ENCODE measurements around the gene NBPF14. TPM values are rescaled to one million over a fixed set of nuclear protein-coding genes. Genes with fewer than 3 reads are reported as not detected.
"Not testable (repeated sequence)": the region's sequence is repeated elsewhere in the genome, so short reads cannot be mapped to it uniquely, and the experiment has no call there.

Gene NBPF14
- total RNA-seq, 1 donor from 2014 or later, result 29.8 TPM

- peaks cover 14% of the 10 kb centered on the region for H3K4me1 Mint-ChIP-seq (ENCODE audit: low read depth)
- H3K27ac Mint-ChIP-seq; H3K27me3 Mint-ChIP-seq (ENCODE audit: low read depth); DNase-seq (ENCODE audit: low spot score); H3K4me3 Mint-ChIP-seq (ENCODE audit: low read depth); intact Hi-C loops (cut with micrococcal nuclease); H3K9me3 Mint-ChIP-seq; H3K36me3 Mint-ChIP-seq (ENCODE audit: low read depth): not testable (repeated sequence)
Observed at GRCh38 chr1:148514310-148514709, 81.5 kb downstream of the NBPF14 start.

DNA sequence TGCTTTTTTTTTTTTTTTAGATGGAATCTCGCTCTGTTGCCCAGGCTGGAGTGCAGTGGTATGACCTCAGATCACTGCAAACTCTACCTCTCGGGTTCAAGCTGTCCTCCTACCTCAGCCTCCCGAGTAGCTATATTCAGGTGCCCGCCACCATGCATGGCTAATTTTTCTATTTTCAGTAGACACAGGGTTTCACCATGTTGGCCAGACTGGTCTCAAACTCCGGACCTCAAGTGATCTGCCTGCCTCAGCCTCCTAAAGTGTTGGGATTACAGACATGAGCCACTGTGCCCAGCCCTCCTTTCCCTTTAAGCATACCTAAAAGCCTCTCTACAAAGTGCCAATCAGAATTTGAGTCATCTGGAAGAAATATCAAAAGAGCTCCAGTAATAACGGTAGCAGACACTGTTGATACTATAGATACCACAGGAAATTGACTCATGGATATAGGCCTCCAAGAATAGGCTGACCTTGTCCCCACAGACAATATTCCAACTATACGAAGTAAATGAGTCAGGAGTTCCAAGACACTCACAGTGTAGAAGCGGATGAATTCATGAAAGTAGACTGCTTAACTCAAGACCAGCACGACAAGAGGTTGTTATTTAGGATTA, 83.1 kb downstream of the NBPF14 start:
- H3K36me3 Mint-ChIP-seq (ENCODE audit: low read depth); DNase-seq (ENCODE audit: low spot score); intact Hi-C loops (cut with micrococcal nuclease); H3K4me3 Mint-ChIP-seq (ENCODE audit: low read depth); H3K27ac Mint-ChIP-seq; H3K27me3 Mint-ChIP-seq (ENCODE audit: low read depth); H3K9me3 Mint-ChIP-seq: not testable (repeated sequence)
- peaks cover 12% of the 10 kb centered on the region for H3K4me1 Mint-ChIP-seq (ENCODE audit: low read depth)

DNA sequence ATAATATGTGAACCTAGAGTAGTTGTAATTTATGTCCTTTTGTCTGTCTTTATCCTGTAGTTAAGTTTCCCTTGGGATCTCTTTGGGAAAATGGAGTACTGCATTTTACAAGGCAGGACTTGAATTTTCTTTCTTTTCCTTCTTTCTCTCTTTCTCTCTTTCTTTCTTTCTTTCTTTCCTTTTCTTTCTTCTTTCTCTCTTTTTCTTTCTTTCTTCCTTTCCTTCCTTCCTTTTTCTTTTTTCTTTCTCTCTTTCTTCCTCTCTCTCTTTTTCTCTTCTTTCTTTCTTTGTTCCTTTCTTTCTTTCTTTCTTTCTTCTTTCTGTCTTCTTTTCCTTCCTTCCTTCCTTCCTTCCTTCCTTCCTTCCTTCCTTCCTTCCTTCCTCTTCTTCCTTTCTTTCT, 101.9 kb downstream of the NBPF14 start:
- H3K36me3 Mint-ChIP-seq (ENCODE audit: low read depth); H3K27ac Mint-ChIP-seq; H3K27me3 Mint-ChIP-seq (ENCODE audit: low read depth); H3K4me3 Mint-ChIP-seq (ENCODE audit: low read depth); intact Hi-C loops (cut with micrococcal nuclease); H3K4me1 Mint-ChIP-seq (ENCODE audit: low read depth); H3K9me3 Mint-ChIP-seq; DNase-seq (ENCODE audit: low spot score): not testable (repeated sequence)

DNA sequence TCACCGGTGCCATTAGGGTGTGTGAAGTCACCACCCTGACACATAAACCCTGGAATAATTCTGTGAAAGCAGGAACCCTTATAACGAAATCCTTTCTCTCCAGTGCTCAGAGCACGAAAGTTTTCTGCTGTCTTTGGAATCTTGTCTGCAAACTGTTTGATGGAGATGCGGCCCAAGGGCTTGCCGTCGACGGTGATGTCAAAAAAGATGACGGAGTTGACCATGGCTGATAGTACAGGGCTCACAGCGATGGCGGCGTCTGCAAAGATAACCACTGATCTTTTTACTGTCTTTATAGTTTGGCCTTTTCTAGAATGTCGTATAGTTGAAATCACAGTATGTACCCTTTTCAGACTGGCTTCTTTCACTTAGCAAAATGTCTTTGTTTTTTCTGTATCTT, 112.8 kb downstream of the NBPF14 start, which contains the start of gene PPIAL4G:
TSS of gene PPIAL4G (minus strand) at position 274 of the 400 bp plus-strand sequence. CDS start at position 224, 50 bp downstream.
- H3K27ac Mint-ChIP-seq; intact Hi-C loops (cut with micrococcal nuclease); DNase-seq (ENCODE audit: low spot score); H3K36me3 Mint-ChIP-seq (ENCODE audit: low read depth); H3K4me3 Mint-ChIP-seq (ENCODE audit: low read depth); H3K27me3 Mint-ChIP-seq (ENCODE audit: low read depth); H3K9me3 Mint-ChIP-seq; H3K4me1 Mint-ChIP-seq (ENCODE audit: low read depth): not testable (repeated sequence)

Other genes with a start within 250 kb of the NBPF14 start
- 0.05 TPM in 1 of 2 replicates, not detected in the other for gene PPIAL4G, start 112.7 kb downstream of the NBPF14 start, total RNA-seq
- 0.68 TPM in 1 of 2 replicates, not detected in the other for gene NUDT4B, start 152.8 kb upstream of the NBPF14 start, total RNA-seq
- 12.0 and 15.5 TPM in 2 replicates for gene PDE4DIP, start 248.4 kb upstream of the NBPF14 start, total RNA-seq